T-helper 1 cell treated with Interleukin-12 subunit alpha and Interleukin-12 subunit beta and Interleukin-4 antibody, amounts not matched to agents 30 ng/mL and 1 ng/mL, for 36 hours (primary cell): ENCODE data around the gene RNU7-1. TPM values are rescaled to one million over a fixed set of nuclear protein-coding genes. Genes with fewer than 3 reads are reported as not detected.

Source experiments
- intact Hi-C: fragments of 100-400 bp; cut with micrococcal nuclease; formaldehyde crosslinking; loops from one replicate; pipeline ENCODE4 v1.15.1; 2024
- total RNA-seq: library from RNA; stranded (reverse); gene quantifications from 2 replicates; pipeline ENCODE4 v1.2.3, GENCODE V29; 2022

The RNU7-1 gene
- total RNA-seq, 1 donor from 2014 or later: not detected

DNA sequence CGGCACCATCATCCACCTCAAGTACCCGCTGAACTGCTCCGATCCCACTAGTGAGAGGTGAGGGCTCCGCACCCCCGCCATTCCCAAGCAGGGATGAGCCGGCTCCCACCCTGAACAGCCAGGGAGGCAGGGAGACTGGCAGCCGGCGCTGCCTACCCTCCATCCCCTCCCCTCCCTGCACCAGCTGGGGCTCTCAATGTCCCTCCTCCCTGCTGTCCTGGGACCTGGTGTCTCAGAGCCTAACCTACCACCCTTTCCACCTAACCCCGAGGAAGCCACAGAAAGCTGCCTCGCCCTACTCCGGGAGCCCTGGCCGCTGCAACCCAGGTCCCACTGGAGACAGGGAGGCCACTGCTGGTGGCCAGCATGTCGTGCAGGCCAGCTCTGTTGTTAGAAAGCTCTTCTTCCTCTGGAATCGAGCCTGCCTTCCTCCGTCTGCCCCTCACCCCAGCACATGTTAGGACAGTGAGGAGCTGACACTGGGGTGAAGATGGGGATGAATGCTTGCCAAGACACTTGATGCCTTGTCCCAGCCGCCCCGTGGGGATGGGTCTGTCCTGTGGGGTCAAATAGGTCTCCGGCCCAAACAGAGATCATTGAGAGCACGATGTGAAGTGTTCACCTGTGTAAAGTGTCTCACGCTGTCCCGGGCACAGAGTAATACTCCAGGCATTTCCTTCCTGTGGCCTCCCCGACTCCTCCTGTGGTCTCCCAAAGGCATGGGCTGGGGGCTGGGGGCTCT is 8.7 kb downstream of the RNU7-1 start:
- intact Hi-C loops: loop anchor here (1.0 to 2.0 kb wide), 3 partner anchors 8 to 61 kb away; partner anchors contain the start of gene C12orf57

DNA sequence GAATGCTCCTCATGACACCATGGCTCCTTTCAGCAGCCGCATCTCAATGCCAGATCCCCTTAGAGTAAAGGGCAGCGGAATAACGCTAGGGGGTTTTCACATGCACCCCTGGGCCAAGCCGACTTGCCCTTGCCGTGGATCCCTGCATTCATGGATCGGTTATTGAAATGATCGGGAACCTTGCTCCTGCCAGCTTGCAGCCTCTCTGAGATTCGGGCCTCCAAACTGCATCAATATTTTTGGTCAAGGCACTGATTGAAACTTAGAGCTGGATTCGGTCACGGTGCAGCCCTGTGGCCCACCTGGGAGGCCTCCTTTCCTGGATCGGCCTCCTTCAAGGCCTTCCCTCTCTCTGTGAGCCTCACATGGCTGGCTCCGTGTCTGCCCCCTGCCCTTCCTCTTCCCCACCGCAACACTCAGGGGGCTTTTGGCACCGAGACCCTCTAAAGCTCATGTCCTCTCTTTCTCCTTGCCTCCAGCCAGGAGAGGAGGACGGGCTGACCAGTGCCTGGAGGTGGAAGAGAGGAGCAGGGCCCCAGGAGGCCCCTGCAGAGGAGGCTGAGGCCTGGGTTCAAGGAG is 9.3 kb downstream of the RNU7-1 start:
- intact Hi-C loops: loop anchor here (1.0 to 2.0 kb wide), 3 partner anchors 8 to 62 kb away; partner anchors contain the start of gene C12orf57

DNA sequence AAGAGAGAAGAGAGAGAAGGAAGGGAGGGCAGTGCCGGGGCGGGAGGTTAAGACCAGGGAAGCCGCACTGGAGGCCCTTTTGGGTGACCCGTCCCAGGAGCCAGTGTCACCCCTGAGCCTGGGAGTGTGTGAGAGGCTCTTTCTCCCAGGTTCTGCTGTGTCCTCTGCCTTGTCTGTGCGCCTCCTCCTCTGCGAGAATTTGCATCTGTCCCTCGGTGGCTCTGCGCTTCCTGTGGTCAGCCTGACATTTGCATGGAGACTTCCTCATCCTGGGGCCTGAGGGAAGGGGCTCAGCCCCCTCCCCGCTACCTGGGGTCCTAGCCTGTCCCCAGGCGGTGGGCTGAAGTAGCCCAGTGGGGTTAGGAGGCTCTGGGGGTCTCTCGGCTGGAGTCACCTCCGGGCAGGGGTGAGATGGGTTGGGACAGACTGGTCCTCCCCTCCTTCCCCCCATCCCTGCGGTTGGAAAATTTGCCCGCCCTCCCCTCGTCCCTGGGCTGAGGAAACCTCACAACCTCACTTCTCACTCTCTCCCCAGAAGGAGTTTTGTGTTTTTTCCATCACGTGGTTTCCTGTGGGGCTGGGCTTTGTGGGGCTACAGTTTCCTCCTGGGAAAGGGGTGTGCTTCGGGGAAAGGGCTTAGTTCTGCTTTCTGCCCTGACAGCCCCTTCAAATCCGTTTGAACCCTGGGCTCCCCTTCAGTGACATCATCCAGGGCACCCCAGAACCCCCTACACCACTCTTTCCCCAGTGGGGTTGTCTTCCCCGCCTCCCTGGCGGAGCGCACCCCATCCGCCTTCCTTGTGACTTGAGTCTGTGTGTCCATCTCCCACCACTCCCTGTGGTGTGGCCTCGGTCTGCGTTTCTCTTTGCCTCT is 10.1 kb downstream of the RNU7-1 start:
- intact Hi-C loops: loop anchor here (2.0 kb wide), 1 partner anchor 63 kb away; no protein-coding TSS in a partner anchor

DNA sequence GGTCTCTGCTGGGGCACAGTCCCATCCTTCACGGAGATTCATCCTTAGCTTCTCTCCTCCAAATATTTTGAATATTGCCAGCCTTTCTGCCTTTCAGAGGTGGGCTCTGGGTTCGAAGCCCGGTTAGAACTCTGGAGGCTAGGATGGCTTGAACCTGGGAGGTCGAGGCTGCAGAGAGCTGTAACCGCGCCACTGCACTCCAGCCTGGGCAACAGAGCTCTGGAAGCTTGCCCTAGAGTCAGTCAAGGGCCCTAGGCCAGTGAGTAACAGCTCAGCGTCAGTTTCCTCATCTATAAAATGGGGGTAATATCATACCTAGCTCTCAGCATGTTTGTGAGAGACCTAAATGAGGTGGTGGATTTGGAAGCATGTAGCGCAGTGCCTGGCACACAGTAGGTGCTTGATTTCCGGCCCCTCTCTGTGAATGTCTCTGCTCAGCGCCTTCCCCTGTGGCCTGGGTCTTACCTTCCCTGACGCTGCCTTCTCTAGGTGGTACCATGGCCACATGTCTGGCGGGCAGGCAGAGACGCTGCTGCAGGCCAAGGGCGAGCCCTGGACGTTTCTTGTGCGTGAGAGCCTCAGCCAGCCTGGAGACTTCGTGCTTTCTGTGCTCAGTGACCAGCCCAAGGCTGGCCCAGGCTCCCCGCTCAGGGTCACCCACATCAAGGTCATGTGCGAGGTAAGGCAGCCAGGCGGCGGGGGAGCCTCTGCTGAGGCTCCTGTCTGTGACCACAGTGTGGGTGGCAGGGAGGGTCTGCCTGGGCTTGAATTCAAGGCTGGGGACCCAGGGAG is 10.9 kb downstream of the RNU7-1 start:
- intact Hi-C loops: no loop called here

GRCh38 chr12:6955108-6956020 is 11.7 kb downstream of the RNU7-1 start:
- intact Hi-C loops: no loop called here

DNA sequence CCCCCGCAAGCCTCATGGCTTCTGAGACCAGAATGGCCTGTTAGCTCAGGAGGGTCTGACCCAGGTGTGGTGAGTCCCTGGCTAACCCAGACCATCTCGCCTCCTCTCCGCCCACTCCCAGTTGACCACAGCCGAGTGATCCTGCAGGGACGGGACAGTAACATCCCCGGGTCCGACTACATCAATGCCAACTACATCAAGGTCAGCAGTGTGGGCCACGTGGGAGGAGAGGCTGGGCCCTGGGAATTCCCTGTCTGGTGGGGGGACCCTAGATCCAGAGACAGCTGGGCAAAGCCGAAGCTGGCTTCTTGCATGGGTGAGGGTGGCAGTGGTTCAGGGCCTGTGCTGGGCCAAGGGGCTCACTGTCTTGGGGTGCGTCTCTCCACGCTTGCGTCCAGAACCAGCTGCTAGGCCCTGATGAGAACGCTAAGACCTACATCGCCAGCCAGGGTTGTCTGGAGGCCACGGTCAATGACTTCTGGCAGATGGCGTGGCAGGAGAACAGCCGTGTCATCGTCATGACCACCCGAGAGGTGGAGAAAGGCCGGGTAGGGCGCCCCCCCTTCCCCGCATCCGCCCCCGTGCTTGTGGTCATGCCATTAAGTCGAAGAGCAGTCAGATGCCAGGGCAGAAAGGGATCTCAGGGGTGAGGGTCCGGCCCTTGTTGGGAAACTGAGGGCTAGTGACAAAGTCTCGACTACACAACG is 12.6 kb downstream of the RNU7-1 start:
- intact Hi-C loops: no loop called here

DNA sequence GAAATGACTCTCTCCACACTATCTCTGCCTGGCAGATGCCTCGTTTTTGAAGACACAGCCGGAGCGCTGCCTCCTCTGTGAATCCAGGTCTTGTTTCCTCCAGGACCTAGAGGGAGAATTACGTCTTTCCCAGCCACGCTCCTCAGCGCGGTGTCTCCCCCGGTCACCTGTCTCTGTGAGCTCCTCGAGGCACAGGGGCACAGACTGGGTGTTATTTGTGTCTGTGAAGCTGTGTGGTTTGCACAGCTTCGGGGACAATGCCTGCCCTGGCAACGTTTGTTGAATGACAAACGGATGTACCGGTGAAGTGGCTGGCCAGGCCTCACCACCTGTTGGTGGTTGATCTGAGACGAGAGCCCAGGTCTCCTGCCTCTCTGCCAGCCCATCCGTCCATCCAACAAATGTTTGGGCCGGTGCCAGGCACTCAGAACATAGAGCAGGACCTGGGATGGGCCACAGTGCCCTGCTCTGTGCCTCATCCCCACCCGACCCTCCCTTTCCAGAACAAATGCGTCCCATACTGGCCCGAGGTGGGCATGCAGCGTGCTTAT is 13.6 kb downstream of the RNU7-1 start:
- intact Hi-C loops: no loop called here

DNA sequence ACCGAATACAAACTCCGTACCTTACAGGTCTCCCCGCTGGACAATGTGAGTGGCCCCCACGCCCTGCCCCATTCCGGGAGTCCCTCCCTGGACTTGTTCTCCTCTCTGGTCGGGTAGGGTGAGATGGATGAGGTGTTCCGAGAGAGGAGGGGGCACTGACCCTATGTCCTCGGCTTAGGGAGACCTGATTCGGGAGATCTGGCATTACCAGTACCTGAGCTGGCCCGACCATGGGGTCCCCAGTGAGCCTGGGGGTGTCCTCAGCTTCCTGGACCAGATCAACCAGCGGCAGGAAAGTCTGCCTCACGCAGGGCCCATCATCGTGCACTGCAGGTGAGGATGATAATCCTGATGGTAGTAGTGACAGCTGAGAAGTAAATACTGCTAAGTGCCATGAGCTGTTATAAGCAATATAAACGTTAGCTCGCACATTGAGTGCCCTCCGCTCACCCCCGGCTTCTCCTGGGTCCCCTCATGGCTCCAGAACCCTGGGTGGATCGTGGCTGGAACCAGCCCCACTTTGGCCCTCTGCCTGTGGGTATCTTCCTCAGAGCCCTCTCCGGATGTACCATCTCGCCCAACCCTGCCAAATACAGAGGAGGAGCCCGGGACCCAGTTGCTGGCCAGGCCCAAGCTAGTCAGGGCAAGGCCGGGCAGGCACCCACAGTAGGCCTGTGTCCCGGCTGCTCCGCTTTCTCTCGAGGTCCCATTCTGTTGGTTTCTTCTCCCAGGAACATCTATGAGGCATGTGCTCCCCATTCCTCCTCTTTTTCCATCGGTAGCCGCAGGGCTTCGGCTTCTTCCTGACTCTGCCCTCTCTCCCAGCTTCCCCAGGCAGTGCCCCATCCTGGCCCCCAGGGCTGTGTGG is 14.4 kb downstream of the RNU7-1 start:
- intact Hi-C loops: no loop called here

DNA sequence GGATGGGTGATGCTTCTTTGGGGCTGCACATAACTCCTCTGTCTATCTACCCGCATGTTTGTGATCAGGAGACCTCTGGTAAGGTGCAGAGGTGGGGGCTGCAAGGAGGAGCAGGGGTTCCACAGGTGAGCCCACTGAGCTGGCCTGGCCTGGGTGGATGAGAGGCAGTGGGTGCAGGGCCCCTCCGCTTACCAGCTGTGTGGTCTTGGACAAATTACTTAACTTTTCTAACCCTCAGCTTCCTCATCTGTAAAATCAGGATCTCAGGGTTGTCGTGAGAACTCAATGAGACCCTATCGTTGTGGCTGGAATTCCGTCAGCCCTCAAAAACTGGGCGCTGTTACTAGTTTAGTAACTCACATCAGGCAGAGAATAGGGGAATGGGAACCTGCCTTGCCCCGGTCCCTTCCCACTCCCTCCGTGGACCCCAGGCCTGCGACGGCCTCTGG is 15.0 kb downstream of the RNU7-1 start:
- intact Hi-C loops: no loop called here

DNA sequence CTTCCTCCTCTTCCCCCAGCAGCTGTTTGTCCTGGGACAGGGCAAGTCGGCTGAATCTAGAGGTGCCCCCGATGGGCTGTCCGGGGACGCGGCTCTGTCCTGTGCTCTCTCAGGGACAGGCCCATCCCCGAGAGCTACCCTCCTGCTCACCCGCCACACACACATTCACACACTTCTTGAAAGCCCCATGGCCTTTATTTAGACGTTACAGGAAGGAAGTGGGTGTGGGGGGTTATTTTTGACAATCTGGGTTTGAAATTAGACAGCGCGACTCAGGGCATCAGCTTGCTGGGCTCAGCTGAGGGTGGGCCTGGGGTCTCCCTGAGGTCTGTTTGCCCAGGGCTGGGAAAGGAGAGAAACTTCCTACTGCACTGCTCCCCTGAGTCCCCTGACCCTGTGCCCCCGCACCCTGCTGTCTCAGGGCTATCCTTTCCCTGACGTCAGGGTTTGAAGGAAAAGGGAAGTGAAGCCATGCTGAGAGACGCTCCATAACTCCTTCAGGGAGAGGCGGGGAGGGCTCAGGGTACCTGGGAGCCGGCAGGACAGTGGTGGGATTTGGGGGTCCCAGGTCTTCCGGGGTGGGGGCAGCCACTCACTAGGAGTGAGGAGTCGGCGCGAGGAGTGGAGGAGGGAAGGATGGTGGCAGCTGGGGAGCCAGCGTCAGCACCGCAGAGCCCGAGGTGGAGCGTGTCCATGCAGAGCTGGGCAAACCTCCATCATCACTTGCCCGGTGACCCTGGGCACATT is 15.6 kb downstream of the RNU7-1 start:
- intact Hi-C loops: no loop called here

DNA sequence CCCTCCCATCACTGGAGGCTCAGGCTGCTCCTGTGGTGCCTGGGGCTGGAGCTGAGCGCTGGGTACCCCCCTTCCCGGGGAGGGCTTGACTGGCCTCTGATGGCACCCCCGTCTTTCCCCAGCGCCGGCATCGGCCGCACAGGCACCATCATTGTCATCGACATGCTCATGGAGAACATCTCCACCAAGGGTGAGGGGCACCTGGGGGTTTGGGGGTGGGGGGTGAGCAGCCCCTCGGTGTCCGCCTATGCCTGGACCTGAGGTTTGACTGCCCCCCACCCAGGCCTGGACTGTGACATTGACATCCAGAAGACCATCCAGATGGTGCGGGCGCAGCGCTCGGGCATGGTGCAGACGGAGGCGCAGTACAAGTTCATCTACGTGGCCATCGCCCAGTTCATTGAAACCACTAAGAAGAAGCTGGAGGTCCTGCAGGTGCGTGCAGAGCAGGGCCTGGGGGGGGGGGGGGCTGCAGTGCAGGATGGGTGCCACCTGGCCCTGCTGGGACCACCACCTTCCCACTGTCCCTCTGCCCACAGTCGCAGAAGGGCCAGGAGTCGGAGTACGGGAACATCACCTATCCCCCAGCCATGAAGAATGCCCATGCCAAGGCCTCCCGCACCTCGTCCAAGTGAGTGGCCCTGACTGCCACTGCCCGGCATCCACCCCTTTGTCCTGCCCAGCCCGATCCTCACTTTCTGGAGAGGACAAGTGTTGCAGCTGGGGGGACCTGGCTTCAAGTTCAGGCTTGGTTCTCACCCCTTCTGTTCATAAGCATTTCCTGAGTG is 16.4 kb downstream of the RNU7-1 start:
- intact Hi-C loops: no loop called here

DNA sequence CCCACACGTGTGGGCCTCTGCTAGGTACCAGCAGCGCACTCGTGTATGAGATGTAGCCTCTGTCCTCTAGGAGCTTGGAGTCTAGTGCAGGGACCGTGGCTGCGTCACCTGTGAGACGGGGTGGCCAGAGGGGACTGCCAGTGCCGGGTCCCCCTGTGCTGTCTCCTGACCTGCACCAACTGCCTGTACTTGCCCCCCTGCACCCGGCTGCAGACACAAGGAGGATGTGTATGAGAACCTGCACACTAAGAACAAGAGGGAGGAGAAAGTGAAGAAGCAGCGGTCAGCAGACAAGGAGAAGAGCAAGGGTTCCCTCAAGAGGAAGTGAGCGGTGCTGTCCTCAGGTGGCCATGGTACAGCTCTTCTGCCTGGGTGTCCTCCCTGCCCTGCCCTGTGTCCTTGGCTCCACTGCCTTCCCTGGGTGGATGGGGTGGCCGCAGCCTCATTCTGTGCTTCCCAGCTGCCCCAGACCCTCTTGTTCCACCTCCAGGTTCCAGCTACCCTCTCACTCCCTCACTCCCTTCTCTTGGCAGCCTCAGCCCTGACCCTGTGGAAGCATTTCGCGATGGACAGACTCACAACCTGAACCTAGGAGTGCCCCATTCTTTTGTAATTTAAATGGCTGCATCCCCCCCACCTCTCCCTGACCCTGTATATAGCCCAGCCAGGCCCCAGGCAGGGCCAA is 17.1 kb downstream of the RNU7-1 start:
- intact Hi-C loops: loop anchor here (1.0 kb wide), 4 partner anchors 8 to 36 kb away; partner anchors contain the start of genes C12orf57, EMG1 and PHB2

DNA sequence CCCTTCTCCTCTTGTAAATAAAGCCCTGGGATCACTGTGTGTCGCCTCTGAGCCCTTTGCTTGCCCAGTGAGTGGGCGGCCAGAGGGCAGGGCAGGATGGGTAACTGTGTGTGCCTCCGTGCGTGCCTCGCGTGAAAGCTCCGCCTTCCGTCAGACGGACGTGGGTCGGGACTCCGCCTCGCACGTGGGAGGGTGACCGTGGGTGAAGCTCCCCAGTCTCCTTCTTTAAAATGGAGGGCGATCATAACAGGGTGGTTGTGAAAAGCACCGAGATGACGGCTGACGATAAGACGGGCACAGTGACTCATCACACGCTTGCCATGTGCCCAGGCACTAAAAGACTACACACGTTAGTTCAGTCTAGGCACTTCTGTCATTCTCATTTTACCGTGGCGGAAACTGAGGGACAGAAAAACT is 17.7 kb downstream of the RNU7-1 start:
- intact Hi-C loops: loop anchor here (1.0 kb wide), 4 partner anchors 9 to 37 kb away; partner anchors contain the start of genes C12orf57, EMG1 and PHB2

GRCh38 chr12:6961695-6962284 is 18.2 kb downstream of the RNU7-1 start:
- intact Hi-C loops: loop anchor here (1.0 kb wide), 4 partner anchors 9 to 37 kb away; partner anchors contain the start of genes C12orf57, EMG1 and PHB2
